GM12865 (cell line): ENCODE measurements around the gene ADM2.
A peak's percentile ranks its signal among the peaks of the same experiment; 100 is the strongest.

Experiments used
- DNase-seq: peaks from one replicate; pipeline ENCODE4 v3.0.0; 2010; ENCODE audit warnings: low read depth
- H3K4me3 ChIP-seq: 2 replicates; pipeline ENCODE4 v1.5.1; 2011; ENCODE audit warnings: mild to moderate bottlenecking, low read depth, low read length, control low read depth
- CTCF ChIP-seq: IDR thresholded peaks from 2 replicates; pipeline ENCODE4 v1.5.1; 2011; ENCODE audit warnings: low read length, control low read depth, low read depth, inconsistent platforms; ENCODE audit not compliant: insufficient read depth; ENCODE audit errors: missing control alignments

The ADM2 gene

GRCh38 chr22:50456466-50457234 is 24.7 kb upstream of the ADM2 start:
- H3K4me3 ChIP-seq = no peak overlapping the region
- no peak for DNase-seq
- peak; percentile 27 for TF ChIP-seq CTCF

- TF ChIP-seq CTCF = no peak
- H3K4me3 ChIP-seq = no peak overlapping the region
- no peak for DNase-seq
Observed at GRCh38 chr22:50459016-50459415, 22.3 kb upstream of the ADM2 start.

GRCh38 chr22:50459496-50460140 is 21.7 kb upstream of the ADM2 start:
- no peak for TF ChIP-seq CTCF
- no peak for DNase-seq

GRCh38 chr22:50460938-50461337 is 20.4 kb upstream of the ADM2 start:
- TF ChIP-seq CTCF = no peak
- no peak overlapping the region for H3K4me3 ChIP-seq
- no peak for DNase-seq

More at GRCh38 chr22:50459496-50460140, 21.7 kb upstream of the ADM2 start:
- H3K4me3 ChIP-seq = no peak overlapping the region

- no peak for DNase-seq
- H3K4me3 ChIP-seq = no peak overlapping the region
- no peak for TF ChIP-seq CTCF
Observed at GRCh38 chr22:50461536-50461935, 19.8 kb upstream of the ADM2 start.

GRCh38 chr22:50461979-50462540 is 19.3 kb upstream of the ADM2 start:
- no peak for TF ChIP-seq CTCF
- no peak for DNase-seq
- no peak overlapping the region for H3K4me3 ChIP-seq
